A549 treated with AZD9567 at 1 μM for 4 hours (cell line): ENCODE data around the gene C17orf78. TPM values are rescaled to one million over a fixed set of nuclear protein-coding genes. Genes with fewer than 3 reads are reported as not detected.

Experiments
- total RNA-seq: library from RNA; stranded (reverse); fragments of 200-300 nt; extraction: Qiagen RNA extraction; gene quantifications from 5 replicates; pipeline ENCODE4 v1.2.3, GENCODE V29; 2022; ENCODE audit not compliant: insufficient read depth

The C17orf78 gene
- total RNA-seq: not detected in 5 replicates

DNA sequence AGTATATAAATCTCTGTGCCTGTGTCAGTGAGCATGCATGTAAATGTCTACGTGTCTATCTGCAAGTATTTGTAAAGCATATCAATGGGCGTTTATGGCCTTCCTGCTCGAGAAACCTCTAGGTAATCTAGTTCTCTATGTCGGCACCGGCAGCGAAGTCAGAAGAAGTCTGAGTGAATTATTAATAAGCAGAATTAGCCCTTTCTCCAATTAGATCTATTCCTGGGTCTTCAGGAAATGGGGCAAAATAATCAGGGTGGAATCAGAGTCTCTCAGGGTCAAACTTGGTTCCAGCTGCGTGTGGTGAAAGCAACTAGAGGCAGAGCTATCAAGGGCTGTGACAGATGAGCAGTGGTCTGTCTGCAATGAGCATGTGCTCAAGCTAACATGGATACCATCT lies at the start of gene C17orf78:
C17orf78 (plus strand) TSS at position 280 of the 400 bp plus-strand sequence; CDS start at position 388, 108 bp downstream.

DNA sequence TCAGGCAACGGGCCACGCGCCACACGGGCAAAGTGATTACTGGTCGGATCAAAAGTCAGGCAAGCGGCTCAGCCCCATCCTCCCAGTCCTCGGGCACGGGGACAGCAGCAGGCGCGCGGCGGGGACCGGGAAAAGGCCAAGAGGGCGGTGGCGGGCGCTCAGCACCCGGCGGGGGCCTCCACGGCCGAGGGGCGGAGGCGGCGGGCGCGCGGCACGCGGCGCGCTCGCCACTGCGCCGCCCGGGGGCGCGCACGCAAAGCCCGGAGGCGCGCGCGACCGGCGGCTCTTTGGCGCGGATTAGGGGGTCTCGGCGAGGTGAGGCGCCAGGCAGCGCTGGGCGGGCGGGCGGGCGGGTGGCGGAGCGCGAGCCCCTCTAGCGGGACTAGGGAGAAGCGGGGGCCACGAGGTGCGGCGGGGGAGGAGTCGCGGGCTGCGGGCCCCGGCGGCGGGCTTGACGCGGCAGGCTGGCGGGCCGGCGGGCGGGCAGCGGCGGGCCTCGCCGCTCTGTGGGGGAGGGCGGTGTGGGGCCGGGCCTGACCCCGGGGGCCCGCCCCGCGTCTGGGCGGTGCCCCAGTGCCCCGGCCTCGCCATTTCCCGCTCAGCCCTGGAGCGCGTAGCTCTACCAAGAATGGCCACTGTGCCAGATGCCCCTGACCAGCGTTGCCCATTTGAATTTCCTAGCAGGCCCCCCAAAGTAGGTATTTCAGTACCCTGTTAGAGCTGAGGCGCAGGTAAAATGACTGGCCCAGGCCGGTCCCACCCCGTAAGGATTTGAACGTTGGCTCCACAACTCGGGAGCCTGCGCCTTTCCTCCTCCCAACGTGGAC lies 31.1 kb downstream of the C17orf78 start, which contains the start of the genes ACACA and TADA2A:
ACACA (minus strand) TSS at position 202 of the 827 bp plus-strand sequence. CDS start 537 bp downstream, outside the sequence.
TADA2A (plus strand) TSS at position 252 of the 827 bp plus-strand sequence. CDS start 4,480 bp downstream, outside the sequence.

Other genes starting within 250 kb of the C17orf78 start
- gene ACACA, start 30.9 kb downstream of the C17orf78 start, total RNA-seq: 40.3 to 54.5 TPM (median 49.3 TPM) in 5 replicates
- gene TADA2A, start 30.9 kb downstream of the C17orf78 start, total RNA-seq: 11.3 to 13.6 TPM (median 13.0 TPM) in 5 replicates
- gene DUSP14, start 113.9 kb downstream of the C17orf78 start, total RNA-seq: 44.4 to 54.1 TPM (median 51.7 TPM) in 5 replicates
- gene SYNRG, start 233.4 kb downstream of the C17orf78 start, total RNA-seq: 11.1 to 15.6 TPM (median 12.8 TPM) in 5 replicates